A549 (cell line): ENCODE data around the gene INHBE. TPM values are rescaled to one million over a fixed set of nuclear protein-coding genes. Genes with fewer than 3 reads are reported as not detected.

ENCODE experiments used
- ATAC-seq, 2 experiments: fragments of 200-7000 bp in 1 of 2; fragments of >200 bp in 1 of 2; cut with Nextera tagmentation in 1 of 2; cut with Tn5 transposase in 1 of 2; 3 replicates each; pipeline versions ENCODE4 v1.8.0 to v1.9.1; 2018 to 2020; ENCODE audit warnings: mild to moderate bottlenecking in 1 of 2, moderate library complexity in 1 of 2
- CTCF ChIA-PET: fragments of 300-600 bp; sonication (Branson Sonifier 250); formaldehyde crosslinking; extraction: SDS; loops from one replicate; lab custom pipeline; 2021; ENCODE audit warnings: antibody characterized with exemption, inconsistent platforms; lab: Yijun Ruan, JAX
- POLR2A ChIA-PET: fragments of 350-600 bp; formaldehyde crosslinking; extraction: SDS; loops from one replicate; lab custom pipeline; 2021; ENCODE audit warnings: antibody characterized with exemption, inconsistent platforms; lab: Yijun Ruan, JAX
- DNase-seq, 2 experiments: peaks; one replicate each; pipeline versions ENCODE4 v3.0.0 to v3.0.0-alpha.2; 2011 to 2016; ENCODE audit warnings: low read depth in 1 of 2, low spot score in 1 of 2
- FAIRE-seq: peaks from 2 replicates; lab custom pipeline; 2011; peaks lifted over from hg19 to GRCh38; lab: Jason Lieb, UNC
- H3K27ac ChIP-seq, 2 experiments: fragments of >200 bp; sonication (Bioruptor Twin); formaldehyde crosslinking; 3 replicates each; pipeline ENCODE4 v1.5.1; 2016 to 2017
- H3K4me1 ChIP-seq: fragments of >200 bp; sonication (Bioruptor Twin); formaldehyde crosslinking; 3 replicates; pipeline ENCODE4 v1.6.1; 2016
- H3K4me2 ChIP-seq: fragments of >200 bp; sonication (Bioruptor Twin); formaldehyde crosslinking; 3 replicates; pipeline ENCODE4 v1.6.1; 2016
- H3K4me3 ChIP-seq: fragments of >200 bp; sonication (Bioruptor Twin); formaldehyde crosslinking; 3 replicates; pipeline ENCODE4 v1.5.1; 2016
- H3K9me3 ChIP-seq: fragments of >200 bp; sonication (Bioruptor Twin); formaldehyde crosslinking; 3 replicates; pipeline ENCODE4 v1.6.1; 2016
- BHLHE40 ChIP-seq: IDR thresholded peaks from 2 replicates; pipeline ENCODE4 v1.6.1; 2012; ENCODE audit warnings: low read depth, low read length, inconsistent platforms
- EHMT2 ChIP-seq: fragments of 200-600 bp; sonication (generic); IDR thresholded peaks from 2 replicates; pipeline ENCODE4 v1.6.1; 2016; ENCODE audit warnings: antibody characterized with exemption, low read depth, mild to moderate bottlenecking, moderate library complexity
- FOXS1 ChIP-seq: fragments of 250-450 bp; sonication (Bioruptor Pico); IDR thresholded peaks from 2 replicates; pipeline ENCODE4 v1.5.0; 2020; ENCODE audit warnings: mild to moderate bottlenecking, moderate library complexity
- GATA3 ChIP-seq: IDR thresholded peaks from 2 replicates; pipeline ENCODE4 v1.6.1; 2012; ENCODE audit warnings: borderline replicate concordance
- HOXA7 ChIP-seq: fragments of 250-450 bp; sonication (Bioruptor Pico); IDR thresholded peaks from 2 replicates; pipeline ENCODE4 v1.5.0; 2020; ENCODE audit warnings: mild to moderate bottlenecking, moderate library complexity
- HOXB13 ChIP-seq: fragments of 250-450 bp; sonication (Bioruptor Pico); IDR thresholded peaks from 2 replicates; pipeline ENCODE4 v1.5.0; 2020; ENCODE audit warnings: low read depth, mild to moderate bottlenecking, moderate library complexity
- HOXB5 ChIP-seq: fragments of 250-450 bp; sonication (Bioruptor Pico); IDR thresholded peaks from 2 replicates; pipeline ENCODE4 v1.5.0; 2020; ENCODE audit warnings: mild to moderate bottlenecking, moderate library complexity
- JUNB ChIP-seq: fragments of >200 bp; sonication (Bioruptor Twin); formaldehyde crosslinking; IDR thresholded peaks from 2 replicates; pipeline ENCODE4 v1.6.1; 2016
- MYC ChIP-seq: IDR thresholded peaks from 2 replicates; pipeline ENCODE4 v1.6.1; 2012; ENCODE audit warnings: mild to moderate bottlenecking, inconsistent platforms, low read length, improper control_type of control experiment, borderline replicate concordance
- NPAS2 ChIP-seq: fragments of 250-450 bp; sonication (Bioruptor Pico); IDR thresholded peaks from 2 replicates; pipeline ENCODE4 v1.8.0; 2022; ENCODE audit warnings: mild to moderate bottlenecking, moderate library complexity, borderline replicate concordance
- RNF2 ChIP-seq: fragments of 200-600 bp; sonication (generic); IDR thresholded peaks from 2 replicates; pipeline ENCODE4 v1.6.1; 2016; ENCODE audit warnings: low read depth, mild to moderate bottlenecking, antibody characterized with exemption, moderate library complexity, borderline replicate concordance
- SMC3 ChIP-seq: fragments of >200 bp; sonication (Bioruptor Twin); formaldehyde crosslinking; IDR thresholded peaks from 3 replicates; pipeline ENCODE4 v1.6.1; 2018; ENCODE audit warnings: inconsistent platforms
- SREBF2 ChIP-seq: fragments of 450-650 bp; IDR thresholded peaks from 2 replicates; pipeline ENCODE4 v1.6.1; 2014; ENCODE audit warnings: mild to moderate bottlenecking, moderate library complexity
- ZC3H11A ChIP-seq: fragments of 450-650 bp; IDR thresholded peaks from 2 replicates; pipeline ENCODE4 v1.6.1; 2014; ENCODE audit warnings: antibody characterized with exemption, mild to moderate bottlenecking
- ZNF302 ChIP-seq: fragments of 250-450 bp; sonication (Bioruptor Pico); IDR thresholded peaks from 2 replicates; pipeline ENCODE4 v1.9.0; 2021; ENCODE audit warnings: inconsistent platforms, mild to moderate bottlenecking, moderate library complexity
- WGBS: methylation state at CpG from one replicate; pipeline ENCODE4 v1.1.6; 2017; ENCODE audit errors: missing lambda C conversion rate; 5-methylcytosine and 5-hydroxymethylcytosine counted together
- polyA plus RNA-seq, 4 experiments: library from polyadenylated mRNA; depleted of rRNA in 3 of 4; stranded (reverse); fragments of >200 nt; fragmentation: RNase III in 1 of 4; extraction: RNeasy Plus Mini Kit Qiagen cat#74134 plus additional on column Dnase treatment in 1 of 4; gene quantifications; 2 replicates in 3 of 4; 3 replicates in 1 of 4; pipeline ENCODE4 v1.2.3, GENCODE V29; 2011 to 2017
- TF ChIP-seq, protein P1 (sequence below): fragments of 250-450 bp; sonication (Bioruptor Pico); IDR thresholded peaks from 2 replicates; pipeline ENCODE4 v1.5.0; 2020; ENCODE audit warnings: low read depth, mild to moderate bottlenecking, moderate library complexity
- TF ChIP-seq, protein P2 (sequence below): fragments of >200 bp; sonication (Bioruptor Twin); formaldehyde crosslinking; IDR thresholded peaks from 2 replicates; pipeline ENCODE4 v1.6.1; 2016

INHBE gene
- polyA plus RNA-seq, 2 of the 4 experiments (the other 2 are of a cell fraction) = 0.74 to 2.4 TPM

DNA sequence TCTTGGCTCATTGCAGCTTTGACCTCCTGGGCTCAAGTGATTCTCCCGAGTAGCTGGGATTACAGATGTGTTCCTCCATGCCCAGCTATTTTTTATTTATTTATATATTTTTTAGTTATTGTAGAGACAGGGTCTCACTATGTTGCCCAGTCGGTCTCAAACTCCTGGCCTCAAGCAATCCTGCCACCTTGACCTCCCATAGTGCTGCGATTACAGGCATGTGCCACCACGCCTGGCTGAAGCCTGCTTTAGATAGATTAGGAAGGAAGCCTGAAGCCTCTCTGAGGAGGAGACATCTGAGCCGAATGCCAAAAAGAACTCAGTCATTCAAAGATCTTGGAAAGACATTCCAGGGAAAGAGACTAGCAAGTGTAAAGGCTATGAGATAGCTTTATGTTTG, 10.4 kb upstream of the INHBE start (continued):
- TF ChIP-seq HOXB5 (CRISPR knock-in tag) = no peak
- TF ChIP-seq JUNB = no peak
- TF ChIP-seq, all 56 proteins: peak for 0

GRCh38 chr12:57446292-57446960, 8.7 kb upstream of the INHBE start:
- H3K9me3 ChIP-seq = peaks cover 9% of the 10 kb centered on the region
- H3K27ac ChIP-seq = no peak overlapping the region
- ChIA-PET POLR2A (no interaction called here), CTCF (interaction anchor here (1.6 to 13.4 kb wide), 3 partner anchors 8 to 139 kb away, joined by 4 to 459 read pairs (median 74); partner anchors contain the start of genes INHBC and INHBE)
- TF ChIP-seq ZC3H11A = peak; percentile 98
- no peak for TF ChIP-seq EHMT2
- DNase-seq (no peak), ATAC-seq (no peak), FAIRE-seq (no peak)
- H3K4me2 ChIP-seq = no peak overlapping the region
- WGBS = 95% methylated on average over 6 of the region's 6 CpGs
- no peak overlapping the region for H3K4me3 ChIP-seq
- H3K4me1 ChIP-seq = peaks cover 5% of the 10 kb centered on the region

- ChIA-PET POLR2A (no interaction called here), CTCF (interaction anchor here (1.2 to 13.4 kb wide), 5 partner anchors 8 to 207 kb away, joined by 3 to 459 read pairs (median 91); partner anchors contain the start of gene GLI1)
- ATAC-seq (no peak), DNase-seq (no peak)
- peaks cover 25% of the 10 kb centered on the region for H3K4me1 ChIP-seq
- H3K27ac ChIP-seq = no peak overlapping the region
- H3K9me3 ChIP-seq = no peaks in the 10 kb centered on the region
- H3K4me2 ChIP-seq = no peak overlapping the region
- TF ChIP-seq HOXA7 (CRISPR knock-in tag) (no peak), MYC (no peak), BHLHE40 (no peak), RNF2 (no peak), ZNF302 (CRISPR knock-in tag) (no peak), HOXB13 (CRISPR knock-in tag) (no peak), FOXS1 (CRISPR knock-in tag) (no peak), SMC3 (no peak), NPAS2 (CRISPR knock-in tag) (no peak), SREBF2 (no peak)
- TF ChIP-seq, protein P1, sequence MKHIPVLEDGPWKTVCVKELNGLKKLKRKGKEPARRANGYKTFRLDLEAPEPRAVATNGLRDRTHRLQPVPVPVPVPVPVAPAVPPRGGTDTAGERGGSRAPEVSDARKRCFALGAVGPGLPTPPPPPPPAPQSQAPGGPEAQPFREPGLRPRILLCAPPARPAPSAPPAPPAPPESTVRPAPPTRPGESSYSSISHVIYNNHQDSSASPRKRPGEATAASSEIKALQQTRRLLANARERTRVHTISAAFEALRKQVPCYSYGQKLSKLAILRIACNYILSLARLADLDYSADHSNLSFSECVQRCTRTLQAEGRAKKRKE = no peak
- TF ChIP-seq, protein P2, sequence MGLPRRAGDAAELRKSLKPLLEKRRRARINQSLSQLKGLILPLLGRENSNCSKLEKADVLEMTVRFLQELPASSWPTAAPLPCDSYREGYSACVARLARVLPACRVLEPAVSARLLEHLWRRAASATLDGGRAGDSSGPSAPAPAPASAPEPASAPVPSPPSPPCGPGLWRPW = no peak
- TF ChIP-seq, all 56 proteins: peak for 0
- no peak overlapping the region for H3K4me3 ChIP-seq
- no peak for FAIRE-seq
- 83% methylated on average over 2 of the region's 2 CpGs for WGBS
Observed at GRCh38 chr12:57448669-57449068, 6.4 kb upstream of the INHBE start.

DNA sequence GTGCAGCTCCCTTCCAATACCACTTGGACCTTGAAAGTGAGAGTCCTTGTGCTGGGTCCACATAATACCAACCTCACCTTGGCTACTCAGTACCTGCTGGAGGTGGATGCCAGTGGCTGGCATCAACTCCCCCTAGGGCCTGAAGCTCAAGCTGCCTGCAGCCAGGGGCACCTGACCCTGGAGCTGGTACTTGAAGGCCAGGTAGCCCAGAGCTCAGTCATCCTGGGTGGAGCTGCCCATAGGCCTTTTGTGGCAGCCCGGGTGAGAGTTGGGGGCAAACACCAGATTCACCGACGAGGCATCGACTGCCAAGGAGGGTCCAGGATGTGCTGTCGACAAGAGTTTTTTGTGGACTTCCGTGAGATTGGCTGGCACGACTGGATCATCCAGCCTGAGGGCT, 5.7 kb upstream of the INHBE start:
- no peak for ATAC-seq
- Histone ChIP-seq H3K27ac (no peak overlapping the region), H3K4me1 (peaks cover 32% of the 10 kb centered on the region), H3K9me3 (no peaks in the 10 kb centered on the region), H3K4me2 (no peak overlapping the region), H3K4me3 (no peak overlapping the region)
- FAIRE-seq = no peak
- TF ChIP-seq RNF2 (no peak), GATA3 (no peak), FOXS1 (CRISPR knock-in tag) (no peak), HOXB13 (CRISPR knock-in tag) (no peak)
- ChIA-PET POLR2A (no interaction called here), CTCF (interaction anchor here (8.4 to 13.4 kb wide), 3 partner anchors 13 to 208 kb away, joined by 91 to 459 read pairs (median 98); partner anchors contain the start of gene GLI1)
- 97% methylated on average over 7 of the region's 7 CpGs for WGBS
- DNase-seq = no peak
